Thoracic aorta (tissue), 2 donors: ENCODE measurements around the gene PLAGL1. TPM values are rescaled to one million over a fixed set of nuclear protein-coding genes. Genes with fewer than 3 reads are reported as not detected.
"Not testable (repeated sequence)": the region's sequence is repeated elsewhere in the genome, so short reads cannot be mapped to it uniquely, and the experiment has no call there.

ENCODE experiments used
- ATAC-seq: fragments of 150-250 bp; one replicate; pipeline ENCODE4 v1.8.0; 2017; ENCODE audit warnings: low read depth; ENCODE audit not compliant: insufficient number of reproducible peaks, low FRiP score
- DNase-seq: peaks from one replicate; pipeline ENCODE4 v3.0.0-alpha.2; 2020; ENCODE audit warnings: low spot score
- H3K27ac ChIP-seq, 2 donors: fragments of 200-600 bp; sonication (generic); 1 replicate in 1 of 2; 2 replicates in 1 of 2; pipeline ENCODE4 v1.5.1; 2016; ENCODE audit warnings: mild to moderate bottlenecking in 2 of 2, moderate library complexity in 2 of 2
- H3K27me3 ChIP-seq: fragments of 200-600 bp; sonication (generic); replicated peaks from 2 replicates; pipeline ENCODE4 v1.6.0; 2016; ENCODE audit warnings: mild to moderate bottlenecking; ENCODE audit not compliant: insufficient read depth
- H3K36me3 ChIP-seq: fragments of 200-600 bp; sonication (generic); one replicate; pipeline ENCODE4 v1.5.1; 2016
- H3K4me1 ChIP-seq, 2 donors: fragments of 200-600 bp; sonication (generic); 1 replicate in 1 of 2; 2 replicates in 1 of 2; pipeline versions ENCODE4 v1.5.1 to v1.6.0; 2016; ENCODE audit warnings: low read depth in 2 of 2, mild to moderate bottlenecking in 1 of 2; ENCODE audit not compliant: control insufficient read depth in 1 of 2
- H3K4me3 ChIP-seq: fragments of 200-600 bp; sonication (generic); 2 replicates; pipeline ENCODE4 v1.5.1; 2016; ENCODE audit warnings: mild to moderate bottlenecking
- H3K9me3 ChIP-seq: fragments of 200-600 bp; sonication (generic); 2 replicates; pipeline ENCODE4 v1.5.1; 2016
- CTCF ChIP-seq: fragments of 200-600 bp; sonication (generic); IDR thresholded peaks from one replicate; pipeline ENCODE4 v1.5.1; 2019; ENCODE audit warnings: antibody characterized with exemption
- total RNA-seq, 2 donors: library from RNA; depleted of rRNA; stranded (reverse); fragments of >200 nt; gene quantifications; one replicate each; pipeline versions ENCODE4 v1.1.0 to v1.2.3, GENCODE V29; 2016

Gene PLAGL1
- total RNA-seq, 2 donors from 2014 or later = 33.6 to 74.7 TPM

DNA sequence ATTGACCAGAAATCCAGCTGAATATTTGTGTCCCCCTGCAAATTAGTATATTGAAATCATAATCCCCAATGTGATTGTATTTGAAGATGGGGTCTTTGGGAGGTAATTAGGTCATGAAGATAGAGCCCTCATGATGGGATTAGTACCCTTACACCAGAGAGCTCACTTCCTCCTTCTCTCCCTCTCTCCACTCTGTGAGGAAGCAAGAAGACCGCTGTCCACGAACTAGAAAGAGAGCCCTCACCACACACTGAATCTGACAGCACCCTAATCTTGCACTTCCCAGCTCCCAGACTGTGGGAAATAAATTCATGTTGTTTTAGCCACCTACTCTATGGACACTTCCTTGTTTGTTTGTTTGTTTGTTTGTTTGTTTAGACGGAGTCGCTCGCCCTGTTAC lies 11.9 kb upstream of the PLAGL1 start:
- no peak for TF ChIP-seq CTCF

DNA sequence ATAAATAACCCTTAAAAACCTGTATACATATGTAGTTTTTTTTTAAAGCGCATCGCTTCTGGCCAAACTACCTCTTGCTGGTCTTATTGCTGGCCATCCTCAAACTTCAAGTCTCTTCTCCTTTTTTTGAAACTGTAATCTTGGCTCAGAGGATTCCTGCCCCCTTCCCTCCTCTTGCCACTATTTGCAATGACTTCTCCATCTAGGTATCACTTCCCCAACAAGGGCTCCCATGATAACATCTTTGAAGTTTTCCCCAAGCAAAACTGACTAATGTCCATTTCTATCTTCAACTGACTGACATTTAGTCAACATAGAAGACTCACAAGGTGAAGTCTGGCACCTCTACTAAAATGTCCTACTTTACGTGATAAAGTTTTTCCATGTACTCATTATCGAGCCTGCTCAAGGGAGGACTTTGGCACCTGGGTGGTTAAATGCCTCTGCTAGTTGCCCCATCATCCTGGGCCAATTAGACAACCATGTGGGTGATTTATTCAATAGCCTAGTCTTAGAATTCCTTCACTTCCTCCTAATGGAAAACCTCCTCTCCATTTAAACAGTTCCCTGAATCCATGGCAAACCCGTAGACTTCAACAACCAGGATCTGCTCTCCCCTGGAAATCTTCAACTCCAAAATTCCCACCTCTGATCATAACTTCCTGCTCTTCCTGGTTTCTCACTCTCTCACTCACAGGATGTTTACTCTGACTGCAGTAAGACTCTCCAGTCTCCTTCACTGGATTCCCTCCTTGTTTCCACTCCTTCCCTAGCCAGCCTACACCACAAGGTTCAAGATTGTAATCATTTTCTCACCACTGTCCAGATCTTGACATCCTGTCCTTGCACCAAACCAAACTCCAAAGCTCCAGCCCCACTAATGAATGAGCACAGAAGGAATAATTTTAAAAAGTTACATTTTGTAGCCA lies 9.4 kb upstream of the PLAGL1 start:
- no peak overlapping the region for H3K27ac ChIP-seq

More for the DNA sequence above, 11.9 kb upstream of the PLAGL1 start:
- Histone ChIP-seq H3K27me3 (no peaks in the 10 kb centered on the region), H3K4me3 (no peak overlapping the region), H3K27ac (no peak overlapping the region), H3K9me3 (no peaks in the 10 kb centered on the region), H3K4me1 (no peaks in the 10 kb centered on the region), H3K36me3 (no peaks in the 10 kb centered on the region)
- ATAC-seq (no peak), DNase-seq (no peak)

GRCh38 chr6:144013486-144013909 lies 5.4 kb upstream of the PLAGL1 start:
- Histone ChIP-seq H3K27ac (no peak overlapping the region), H3K27me3 (no peaks in the 10 kb centered on the region), H3K4me1 (peaks cover 0 to 7% of the 10 kb centered on the region in 2 donors), H3K36me3 (no peaks in the 10 kb centered on the region), H3K9me3 (no peaks in the 10 kb centered on the region), H3K4me3 (no peak overlapping the region)
- ATAC-seq = no peak
- DNase-seq = peak; percentile 30
- TF ChIP-seq CTCF = peak; percentile 89

More for the DNA sequence above, 9.4 kb upstream of the PLAGL1 start:
- Histone ChIP-seq H3K9me3 (no peaks in the 10 kb centered on the region), H3K4me1 (peaks cover 0 to 7% of the 10 kb centered on the region in 2 donors), H3K36me3 (no peaks in the 10 kb centered on the region), H3K4me3 (no peak overlapping the region), H3K27me3 (no peaks in the 10 kb centered on the region)
- no peak for TF ChIP-seq CTCF
- ATAC-seq (no peak), DNase-seq (no peak)

DNA sequence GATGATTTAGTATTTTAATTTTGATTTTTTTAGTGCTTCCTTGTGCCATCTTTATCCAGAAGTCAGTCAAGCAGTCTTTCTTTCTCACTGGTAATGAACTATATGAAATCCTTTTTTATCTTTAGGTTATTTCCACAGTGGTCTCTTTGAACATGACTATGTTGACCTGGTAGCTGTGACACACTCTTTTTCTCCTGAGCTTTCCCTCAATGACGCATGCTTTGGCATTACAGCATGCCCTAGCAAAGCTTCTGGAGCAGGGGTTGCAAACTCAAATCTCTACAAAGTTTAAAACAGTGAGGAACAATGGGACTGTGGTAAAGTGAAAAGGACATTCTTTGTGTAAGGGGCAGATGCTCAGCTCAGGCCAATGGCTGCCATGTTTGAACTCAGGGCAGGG lies 4.5 kb upstream of the PLAGL1 start:
- ATAC-seq (no peak), DNase-seq (no peak)
- Histone ChIP-seq H3K4me1 (peaks cover 0 to 7% of the 10 kb centered on the region in 2 donors), H3K4me3 (no peak overlapping the region), H3K36me3 (no peaks in the 10 kb centered on the region), H3K27ac (no peak overlapping the region), H3K9me3 (no peaks in the 10 kb centered on the region), H3K27me3 (no peaks in the 10 kb centered on the region)
- TF ChIP-seq CTCF = no peak

- H3K4me1 ChIP-seq, H3K9me3 ChIP-seq, H3K27ac ChIP-seq, H3K27me3 ChIP-seq, H3K4me3 ChIP-seq, DNase-seq, ATAC-seq, H3K36me3 ChIP-seq: not testable (repeated sequence)
Observed at GRCh38 chr6:144009628-144010027, 1.6 kb upstream of the PLAGL1 start.
